CD8-positive, alpha-beta memory T cell (primary cell): ENCODE data around the gene ADAM12. TPM values are rescaled to one million over a fixed set of nuclear protein-coding genes. Genes with fewer than 3 reads are reported as not detected.
"Not testable (repeated sequence)": the region's sequence is repeated elsewhere in the genome, so short reads cannot be mapped to it uniquely, and the experiment has no call there.

ENCODE experiments used
- CTCF ChIA-PET: fragments of 350-600 bp; sonication (Branson Sonifier 250); formaldehyde crosslinking; loops from one replicate; lab custom pipeline; 2021; ENCODE audit warnings: antibody characterized with exemption; lab: Charles Lee
- POLR2A ChIA-PET: fragments of 350-600 bp; sonication (Branson Sonifier 250); formaldehyde crosslinking; loops from one replicate; lab custom pipeline; 2021; ENCODE audit warnings: antibody characterized with exemption; lab: Charles Lee
- DNase-seq, 5 donors: peaks; one replicate each; pipeline versions ENCODE4 v3.0.0 to v3.0.0-alpha.2; 2020 to 2022; ENCODE audit warnings: mixed read lengths in 1 of 5
- H3K27ac ChIP-seq: one replicate; pipeline ENCODE4 v1.7.0; 2013; ENCODE audit warnings: low read depth, mild to moderate bottlenecking, low read length, moderate library complexity
- H3K27me3 ChIP-seq: 2 replicates; pipeline ENCODE4 v1.7.0; 2013; ENCODE audit warnings: low read length, mild to moderate bottlenecking; ENCODE audit not compliant: insufficient read depth, poor library complexity, severe bottlenecking
- H3K36me3 ChIP-seq: 2 replicates; pipeline ENCODE4 v1.7.0; 2013; ENCODE audit warnings: mild to moderate bottlenecking, low read length, moderate library complexity; ENCODE audit not compliant: insufficient read depth
- H3K4me1 ChIP-seq: 2 replicates; pipeline ENCODE4 v1.7.0; 2013; ENCODE audit warnings: mild to moderate bottlenecking, low read length, moderate library complexity; ENCODE audit not compliant: insufficient read depth
- H3K4me3 ChIP-seq: 2 replicates; pipeline ENCODE4 v1.7.0; 2013; ENCODE audit warnings: mild to moderate bottlenecking, low read length
- H3K9me3 ChIP-seq: 2 replicates; pipeline ENCODE4 v1.7.0; 2013; ENCODE audit warnings: mild to moderate bottlenecking, low read length
- H3K27ac Mint-ChIP-seq, 8 donors: one replicate each; pipeline ENCODE4 v1.8.0; 2020 to 2021; ENCODE audit warnings: mixed read lengths in 8 of 8, mild to moderate bottlenecking in 6 of 8, inconsistent platforms in 3 of 8, moderate library complexity in 3 of 8
- H3K27me3 Mint-ChIP-seq, 2 donors: one replicate each; pipeline ENCODE4 v1.8.0; 2020 to 2021; ENCODE audit warnings: mixed read lengths in 2 of 2, mild to moderate bottlenecking in 1 of 2, moderate library complexity in 1 of 2
- H3K36me3 Mint-ChIP-seq, 3 donors: one replicate each; pipeline ENCODE4 v1.8.0; 2020 to 2021; ENCODE audit warnings: mixed read lengths in 3 of 3, inconsistent platforms in 1 of 3, mild to moderate bottlenecking in 1 of 3
- H3K4me1 Mint-ChIP-seq, 3 donors: one replicate each; pipeline ENCODE4 v1.8.0; 2020 to 2021; ENCODE audit warnings: mixed read lengths in 3 of 3, inconsistent platforms in 1 of 3, mild to moderate bottlenecking in 1 of 3
- H3K4me3 Mint-ChIP-seq, 7 donors: one replicate each; pipeline ENCODE4 v1.8.0; 2020 to 2021; ENCODE audit warnings: mixed read lengths in 7 of 7, mild to moderate bottlenecking in 6 of 7, moderate library complexity in 4 of 7, inconsistent platforms in 2 of 7
- H3K9me3 Mint-ChIP-seq, 5 donors: one replicate each; pipeline ENCODE4 v1.8.0; 2020 to 2022; ENCODE audit warnings: mixed read lengths in 5 of 5, mild to moderate bottlenecking in 3 of 5, moderate library complexity in 2 of 5, inconsistent platforms in 1 of 5
- polyA plus RNA-seq: library from polyadenylated mRNA; unstranded; fragments of 300-500 nt; fragmentation: Illumina TruSeq; gene quantifications from one replicate; pipeline ENCODE4 v1.2.3, GENCODE V29; 2021
- total RNA-seq, 2 experiments: library from RNA; stranded (reverse); gene quantifications; one replicate each; pipeline ENCODE4 v1.2.3, GENCODE V29; 2021

Gene ADAM12
- total and polyA plus RNA-seq, 3 experiments from 2014 or later = 0.11 to 6.4 (median 0.31) TPM

- Histone ChIP-seq H3K4me3 (no peak overlapping the region), H3K27me3 (no peaks in the 10 kb centered on the region), H3K27ac (no peak overlapping the region), H3K9me3 (no peaks in the 10 kb centered on the region), H3K36me3 (no peaks in the 10 kb centered on the region), H3K4me1 (no peaks in the 10 kb centered on the region)
- no peaks in the 10 kb centered on the region for H3K4me1 Mint-ChIP-seq
- H3K4me3 Mint-ChIP-seq = no peak overlapping the region
- peak in 2 of 5 donors; percentile 13 to 21 for DNase-seq
- H3K9me3 Mint-ChIP-seq = no peaks in the 10 kb centered on the region
- H3K36me3 Mint-ChIP-seq = no peaks in the 10 kb centered on the region
- peaks cover 10 to 13% of the 10 kb centered on the region in 2 donors for H3K27me3 Mint-ChIP-seq
- ChIA-PET CTCF (interaction anchor here (1.4 kb wide), 1 partner anchor 13 kb away, joined by 3 read pairs; no protein-coding TSS in a partner anchor), POLR2A (no interaction called here)
- peak overlapping the region in 2 of 8 donors; percentile 52 to 77 for H3K27ac Mint-ChIP-seq
Observed at GRCh38 chr10:125982260-125982948, 405.9 kb downstream of the ADAM12 start.

- no peak for DNase-seq
- no peak overlapping the region for H3K27ac ChIP-seq
- ChIA-PET CTCF (interaction anchor here (1.2 kb wide), 1 partner anchor 13 kb away, joined by 3 read pairs; no protein-coding TSS in a partner anchor), POLR2A (no interaction called here)
- no peaks in the 10 kb centered on the region for H3K27me3 ChIP-seq
- Mint-ChIP-seq H3K9me3 (peaks cover 0 to 2% (median 0%) of the 10 kb centered on the region in 5 donors), H3K4me3 (no peak overlapping the region), H3K27ac (no peak overlapping the region), H3K4me1 (no peaks in the 10 kb centered on the region), H3K36me3 (no peaks in the 10 kb centered on the region), H3K27me3 (peaks cover 10 to 15% of the 10 kb centered on the region in 2 donors)
- H3K9me3 ChIP-seq = no peaks in the 10 kb centered on the region
- no peaks in the 10 kb centered on the region for H3K4me1 ChIP-seq
- no peaks in the 10 kb centered on the region for H3K36me3 ChIP-seq
- no peak overlapping the region for H3K4me3 ChIP-seq
Observed at GRCh38 chr10:125980521-125981035, 407.7 kb downstream of the ADAM12 start.

GRCh38 chr10:125979976-125980375 is 408.3 kb downstream of the ADAM12 start:
- H3K4me3 ChIP-seq = no peak overlapping the region
- ChIA-PET POLR2A (no interaction called here), CTCF (interaction anchor here (1.2 kb wide), 1 partner anchor 13 kb away, joined by 3 read pairs; no protein-coding TSS in a partner anchor)
- no peak for DNase-seq
- no peaks in the 10 kb centered on the region for H3K4me1 ChIP-seq
- H3K36me3 Mint-ChIP-seq = no peaks in the 10 kb centered on the region
- H3K27ac Mint-ChIP-seq = no peak overlapping the region
- no peaks in the 10 kb centered on the region for H3K9me3 ChIP-seq
- no peak overlapping the region for H3K27ac ChIP-seq
- peaks cover 0 to 2% (median 0%) of the 10 kb centered on the region in 5 donors for H3K9me3 Mint-ChIP-seq
- no peak overlapping the region for H3K4me3 Mint-ChIP-seq
- H3K27me3 Mint-ChIP-seq = peaks cover 10 to 15% of the 10 kb centered on the region in 2 donors
- no peaks in the 10 kb centered on the region for H3K36me3 ChIP-seq
- no peaks in the 10 kb centered on the region for H3K4me1 Mint-ChIP-seq
- H3K27me3 ChIP-seq = no peaks in the 10 kb centered on the region

GRCh38 chr10:125976960-125977605 is 411.2 kb downstream of the ADAM12 start:
- Histone ChIP-seq H3K9me3 (no peaks in the 10 kb centered on the region), H3K27ac (no peak overlapping the region), H3K27me3 (no peaks in the 10 kb centered on the region), H3K4me3 (no peak overlapping the region), H3K36me3 (no peaks in the 10 kb centered on the region), H3K4me1 (no peaks in the 10 kb centered on the region)
- H3K4me1 Mint-ChIP-seq = no peaks in the 10 kb centered on the region
- peaks cover 5 to 15% of the 10 kb centered on the region in 2 donors for H3K27me3 Mint-ChIP-seq
- no peak for DNase-seq
- H3K36me3 Mint-ChIP-seq = no peaks in the 10 kb centered on the region
- CTCF ChIA-PET = no interaction called here
- H3K27ac Mint-ChIP-seq = no peak overlapping the region
- POLR2A ChIA-PET = no interaction called here
- H3K4me3 Mint-ChIP-seq = no peak overlapping the region
- H3K9me3 Mint-ChIP-seq = peaks cover 0 to 4% (median 0%) of the 10 kb centered on the region in 5 donors

GRCh38 chr10:125970077-125970630 is 418.1 kb downstream of the ADAM12 start:
- H3K4me3 ChIP-seq, H3K36me3 ChIP-seq, POLR2A ChIA-PET, DNase-seq, H3K36me3 Mint-ChIP-seq, H3K4me3 Mint-ChIP-seq, H3K4me1 ChIP-seq, H3K4me1 Mint-ChIP-seq, H3K27ac Mint-ChIP-seq, H3K9me3 Mint-ChIP-seq, H3K27me3 Mint-ChIP-seq, H3K27me3 ChIP-seq, H3K9me3 ChIP-seq, H3K27ac ChIP-seq, CTCF ChIA-PET: not testable (repeated sequence)

GRCh38 chr10:125967533-125967932 is 420.7 kb downstream of the ADAM12 start:
- peaks cover 0 to 2% (median 0%) of the 10 kb centered on the region in 5 donors for H3K9me3 Mint-ChIP-seq
- no peaks in the 10 kb centered on the region for H3K36me3 ChIP-seq
- no peak overlapping the region for H3K4me3 ChIP-seq
- CTCF ChIA-PET = no interaction called here
- H3K27me3 ChIP-seq = no peaks in the 10 kb centered on the region
- peaks cover 0 to 1% of the 10 kb centered on the region in 2 donors for H3K27me3 Mint-ChIP-seq
- no peaks in the 10 kb centered on the region for H3K36me3 Mint-ChIP-seq
- H3K9me3 ChIP-seq = no peaks in the 10 kb centered on the region
- no peaks in the 10 kb centered on the region for H3K4me1 ChIP-seq
- POLR2A ChIA-PET = no interaction called here
- H3K4me1 Mint-ChIP-seq = no peaks in the 10 kb centered on the region
- DNase-seq = no peak
- H3K4me3 Mint-ChIP-seq = no peak overlapping the region
- no peak overlapping the region for H3K27ac Mint-ChIP-seq
- H3K27ac ChIP-seq = no peak overlapping the region

- CTCF ChIA-PET = no interaction called here
Observed at GRCh38 chr10:125964558-125964957, 423.7 kb downstream of the ADAM12 start.

More at GRCh38 chr10:125964558-125964957, 423.7 kb downstream of the ADAM12 start:
- H3K27me3 Mint-ChIP-seq = peaks cover 0 to 2% of the 10 kb centered on the region in 2 donors
- H3K36me3 ChIP-seq = no peaks in the 10 kb centered on the region
- no peaks in the 10 kb centered on the region for H3K9me3 ChIP-seq
- H3K27ac Mint-ChIP-seq = no peak overlapping the region
- H3K4me1 ChIP-seq = no peaks in the 10 kb centered on the region
- no peak overlapping the region for H3K4me3 Mint-ChIP-seq
- no peaks in the 10 kb centered on the region for H3K36me3 Mint-ChIP-seq
- no peak overlapping the region for H3K27ac ChIP-seq
- POLR2A ChIA-PET = no interaction called here
- no peaks in the 10 kb centered on the region for H3K9me3 Mint-ChIP-seq
- no peaks in the 10 kb centered on the region for H3K4me1 Mint-ChIP-seq
- no peaks in the 10 kb centered on the region for H3K27me3 ChIP-seq
- no peak overlapping the region for H3K4me3 ChIP-seq
- no peak for DNase-seq
